Stimulated activated CD4-positive, alpha-beta T cell treated with anti-CD3 and anti-CD28 coated beads, TNF-alpha, amount 100 ng/mL, for 48 hours (primary cell): ENCODE results near the gene YIPF3.
"Not testable (repeated sequence)": the region's sequence is repeated elsewhere in the genome, so short reads cannot be mapped to it uniquely, and the experiment has no call there.

Experiments
- DNase-seq, 3 donors: peaks; one replicate each; pipeline ENCODE4 v3.0.0-alpha.2; 2020; ENCODE audit warnings: low read depth in 3 of 3

Gene YIPF3

DNA sequence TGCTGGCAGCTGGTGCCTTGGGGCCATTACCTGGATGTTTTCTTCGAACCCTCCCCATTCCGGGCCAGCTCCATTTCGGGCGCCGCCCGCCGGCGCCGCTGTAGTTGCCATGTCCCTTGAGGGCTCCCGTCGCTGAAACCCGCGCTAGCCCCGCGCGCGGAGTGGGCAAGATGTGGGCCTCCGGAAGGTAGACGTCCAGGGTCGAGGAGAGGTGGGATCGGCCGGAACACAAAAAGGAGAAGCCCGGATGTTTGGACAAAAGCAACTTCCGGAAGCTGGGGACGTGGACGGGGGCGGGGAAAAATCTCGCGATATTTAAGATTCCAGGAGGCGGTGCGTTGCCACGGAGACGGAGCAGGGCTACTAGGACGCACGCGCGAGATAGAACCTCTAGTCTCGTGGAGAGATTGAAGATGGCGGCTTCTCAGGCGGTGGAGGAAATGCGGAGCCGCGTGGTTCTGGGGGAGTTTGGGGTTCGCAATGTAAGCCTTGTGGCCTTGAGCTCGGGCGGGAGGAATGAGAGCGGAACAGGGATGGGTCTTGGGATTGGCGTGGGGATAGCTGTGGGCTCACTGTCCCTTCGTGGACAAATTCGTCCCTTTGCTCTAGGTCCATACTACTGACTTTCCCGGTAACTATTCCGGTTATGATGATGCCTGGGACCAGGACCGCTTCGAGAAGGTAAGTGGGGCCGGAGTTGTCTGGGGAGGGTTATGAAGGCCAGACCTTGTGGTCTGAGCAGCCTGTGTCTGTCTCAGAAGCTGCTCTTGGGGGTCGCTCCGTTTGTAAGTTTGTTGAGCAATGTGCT, at the start of gene YIPF3, which contains the start of gene POLR1C:
TSS of gene YIPF3 (minus strand) at position 230 of the 808 bp plus-strand sequence. CDS start at position 111, 119 bp downstream.
TSS of gene POLR1C (plus strand) at position 393 of the 808 bp plus-strand sequence. CDS start at position 414, 21 bp downstream.
- DNase-seq: peak; percentile 94 to 96 (median 96)

DNA sequence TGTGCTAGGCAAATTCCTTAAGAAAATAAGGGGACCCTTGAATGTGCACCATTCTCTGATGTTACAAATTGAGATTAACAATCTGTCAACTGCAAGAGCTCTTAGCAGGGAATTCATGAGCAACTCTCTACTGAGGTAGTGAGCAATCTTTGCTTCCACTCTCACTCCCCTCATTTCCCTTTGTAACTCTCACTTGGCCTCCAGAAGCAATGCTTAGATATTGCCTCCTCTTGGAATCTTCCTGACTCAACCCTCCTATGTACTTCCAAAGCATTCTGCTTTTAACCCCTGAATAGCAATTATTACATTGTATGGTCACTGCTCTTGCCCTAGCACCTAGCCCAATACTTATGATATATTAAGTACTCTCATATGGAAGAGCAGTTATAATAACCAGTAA, 42.6 kb upstream of the YIPF3 start:
- DNase-seq: no peak

- not testable (repeated sequence) for DNase-seq
Observed at GRCh38 chr6:43557620-43558019, 40.9 kb upstream of the YIPF3 start.

DNA sequence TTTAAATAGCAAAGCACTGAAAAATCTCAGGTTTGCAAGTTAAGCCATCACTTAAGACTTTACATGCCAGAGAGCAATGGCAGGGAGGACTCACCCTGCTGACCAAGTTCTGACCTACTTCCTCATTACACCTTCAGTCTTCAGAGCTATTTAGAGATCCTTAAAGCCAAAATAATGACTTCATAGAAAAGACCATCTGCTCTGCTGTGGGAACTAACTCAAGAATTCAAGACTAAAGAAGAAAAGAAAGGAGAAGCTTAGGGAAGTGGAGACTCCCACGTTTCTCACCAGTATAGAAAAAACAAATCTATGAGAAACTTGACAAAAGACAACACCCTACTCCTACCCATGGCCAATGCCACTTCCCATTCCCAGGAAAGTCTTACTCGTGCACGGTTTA, 30.5 kb upstream of the YIPF3 start:
- DNase-seq: no peak

- DNase-seq: no peak
Observed at GRCh38 chr6:43544461-43544860, 27.7 kb upstream of the YIPF3 start.

DNA sequence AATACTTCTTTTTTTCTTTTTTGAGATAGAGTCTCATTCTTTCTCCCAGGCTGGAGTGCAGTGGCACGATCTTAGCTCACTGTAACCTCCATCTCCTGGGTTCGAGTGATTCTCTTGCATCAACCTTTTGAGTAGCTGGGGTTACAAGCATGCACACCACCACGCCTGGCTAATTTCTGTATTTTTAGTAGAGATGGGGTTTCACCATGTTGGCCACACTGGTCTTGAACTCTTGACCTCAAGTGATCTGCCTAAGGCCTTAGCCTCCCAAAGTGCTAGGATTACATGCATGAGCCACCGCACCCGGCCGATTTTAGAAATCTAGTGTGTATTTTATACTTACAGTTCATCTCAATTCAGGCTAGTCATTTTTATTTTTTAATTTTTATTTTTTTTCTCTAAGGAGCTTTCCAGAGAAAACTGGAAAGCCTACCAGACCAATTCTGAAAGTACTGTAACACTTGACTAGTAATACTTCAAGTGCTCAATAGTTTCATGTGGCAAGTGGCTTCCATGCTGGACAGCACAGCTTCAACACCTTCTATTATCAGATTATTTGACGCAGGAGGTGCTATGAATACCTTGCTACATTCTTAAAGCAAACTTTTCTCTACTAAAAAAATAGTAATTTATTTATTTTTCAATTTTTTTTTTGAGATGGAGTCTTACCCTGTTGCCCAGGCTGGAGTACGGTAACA, 25.2 kb upstream of the YIPF3 start:
- no peak for DNase-seq

DNA sequence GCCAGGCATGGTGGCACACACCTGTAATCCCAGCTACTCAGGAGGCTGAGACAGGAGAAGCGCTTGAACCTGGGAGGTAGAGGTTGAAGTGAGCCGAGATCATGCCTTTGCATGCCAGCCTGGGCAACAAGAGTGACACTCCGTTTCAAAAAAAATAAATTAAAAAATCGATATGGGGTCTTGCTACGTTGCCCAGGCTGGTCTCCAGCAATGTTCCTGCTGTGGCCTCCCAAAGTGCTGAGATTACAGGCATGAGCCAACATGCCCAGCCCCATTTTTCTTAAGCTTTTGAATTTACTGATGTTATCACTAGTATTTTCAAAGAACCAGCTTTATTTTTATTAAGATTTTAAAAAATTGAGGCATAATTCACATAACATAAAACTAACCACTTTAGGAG, 23.8 kb upstream of the YIPF3 start:
- no peak for DNase-seq

- not testable (repeated sequence) for DNase-seq
Observed at GRCh38 chr6:43539409-43539808, 22.7 kb upstream of the YIPF3 start.

GRCh38 chr6:43538986-43539385, 22.3 kb upstream of the YIPF3 start:
- not testable (repeated sequence) for DNase-seq

DNA sequence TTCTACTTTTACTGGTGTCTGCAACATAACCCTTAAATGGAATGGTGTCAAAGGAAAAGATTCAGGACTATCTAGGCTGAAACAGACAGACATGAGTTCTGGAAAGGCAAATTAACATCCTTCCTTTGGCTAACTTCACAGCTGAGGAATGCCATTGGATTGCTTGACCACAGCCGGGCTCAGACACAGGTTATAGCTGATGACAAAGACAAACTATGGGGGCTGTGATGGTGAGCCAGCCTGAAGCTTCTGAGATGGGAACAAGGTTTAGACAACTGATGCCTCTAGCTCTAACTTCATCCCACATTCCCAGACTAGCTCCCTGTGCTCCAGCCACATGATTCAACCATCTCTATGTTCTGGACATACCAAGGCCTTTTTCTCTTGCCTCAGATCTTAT, 15.5 kb upstream of the YIPF3 start:
- no peak for DNase-seq

- DNase-seq: no peak
Observed at GRCh38 chr6:43524483-43524961, 7.8 kb upstream of the YIPF3 start.

- DNase-seq: no peak
Observed at GRCh38 chr6:43523284-43523683, 6.6 kb upstream of the YIPF3 start.

- DNase-seq: no peak
Observed at GRCh38 chr6:43522547-43523261, 6.0 kb upstream of the YIPF3 start.

DNA sequence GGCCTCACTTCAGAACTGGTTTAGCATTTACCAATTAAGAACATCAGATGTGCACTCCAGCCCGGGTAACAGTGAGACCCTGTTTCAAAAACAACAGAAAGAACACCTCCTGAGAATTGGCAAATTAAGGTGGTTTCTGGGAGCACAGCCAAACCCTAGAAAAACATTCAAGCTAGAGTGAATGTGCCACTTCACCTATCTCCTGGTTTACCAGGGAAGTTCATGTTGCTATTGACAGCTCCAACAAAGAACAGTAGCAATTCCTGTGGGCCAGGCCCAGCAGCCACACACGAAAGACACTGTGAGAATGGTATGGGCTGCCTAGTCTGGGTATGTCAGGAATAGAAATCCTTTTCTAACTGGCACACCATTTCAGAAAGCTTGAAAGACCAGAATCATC, 5.1 kb upstream of the YIPF3 start:
- no peak for DNase-seq

GRCh38 chr6:43520097-43520496, 3.4 kb upstream of the YIPF3 start:
- no peak for DNase-seq

DNA sequence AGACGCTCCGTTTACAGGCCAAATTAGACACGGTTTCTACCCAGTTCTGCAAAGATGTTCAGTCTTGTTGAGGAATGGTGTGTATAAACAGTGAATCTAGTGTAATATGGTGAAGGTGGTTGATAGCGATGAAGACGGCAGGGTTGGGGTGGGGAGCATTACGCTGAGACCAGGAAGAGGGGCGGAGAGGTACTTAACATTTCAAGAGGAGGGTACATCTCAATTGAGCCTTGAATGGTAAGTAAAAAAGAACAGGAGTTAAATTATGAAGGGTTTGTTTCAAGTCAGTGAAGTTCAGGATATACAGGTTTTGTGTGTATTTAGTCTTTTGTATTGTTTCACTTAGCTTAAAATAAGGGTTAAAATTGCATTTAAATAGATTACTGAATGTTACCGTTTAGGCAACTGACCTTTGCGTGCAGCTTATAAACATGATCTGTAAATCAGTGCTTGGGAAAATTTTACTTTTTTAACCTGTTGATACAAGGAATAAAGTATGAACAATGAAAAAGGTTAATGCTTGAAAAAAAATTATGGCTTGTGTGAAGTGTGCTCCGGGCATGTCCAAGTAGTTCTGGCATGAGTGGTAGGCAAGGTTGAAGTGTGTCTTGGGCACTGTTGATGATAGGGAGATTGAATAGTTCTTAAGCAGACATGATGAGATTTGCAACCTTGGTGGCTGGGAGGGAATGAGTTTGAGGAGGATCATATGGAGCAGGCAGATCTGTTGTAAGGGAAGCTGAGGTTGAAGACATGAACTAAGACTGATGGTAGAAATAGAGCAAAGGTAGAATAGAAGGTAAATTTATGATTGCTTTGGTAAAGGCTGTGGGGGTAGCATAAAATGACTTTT, 1.0 kb upstream of the YIPF3 start:
- no peak for DNase-seq

- DNase-seq: no peak
Observed at GRCh38 chr6:43516367-43516696, 394 bp downstream of the YIPF3 start.

GRCh38 chr6:43515808-43516207, 918 bp downstream of the YIPF3 start:
- DNase-seq: no peak

DNA sequence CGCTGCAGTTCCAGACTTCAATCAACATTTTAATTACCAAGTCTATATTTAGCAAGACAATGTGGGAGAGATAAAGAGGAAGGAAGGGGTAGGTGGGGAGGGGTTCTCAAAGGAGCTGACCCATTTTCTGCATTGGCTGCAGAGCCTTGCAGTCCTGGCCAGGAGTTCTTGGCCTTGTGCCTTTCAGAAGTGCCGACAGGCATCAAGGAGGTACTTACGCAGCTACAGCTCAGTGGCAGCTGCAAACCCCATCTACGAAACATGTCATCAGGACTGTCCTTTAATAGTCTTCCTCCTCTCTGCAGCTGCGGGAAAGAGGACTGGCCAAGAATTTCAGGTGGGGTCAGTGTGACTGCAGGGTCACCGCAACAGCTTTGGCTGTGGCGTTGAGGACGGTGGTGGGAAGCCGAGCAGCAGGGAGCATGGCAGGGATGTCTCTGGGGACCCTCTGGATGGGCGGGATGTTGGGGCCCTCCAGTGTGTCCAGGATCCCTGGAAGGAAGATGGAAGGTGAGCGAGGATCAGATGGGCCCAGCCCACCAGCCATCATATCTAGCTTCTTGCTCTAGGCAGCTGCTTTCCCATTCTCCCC, 4.8 kb downstream of the YIPF3 start:
- no peak for DNase-seq

- no peak for DNase-seq
Observed at GRCh38 chr6:43510827-43511163, 5.9 kb downstream of the YIPF3 start.
